K562 (cell line): ENCODE measurements around the gene BTRC. TPM values are rescaled to one million over a fixed set of nuclear protein-coding genes. Genes with fewer than 3 reads are reported as not detected.

Experiments used
- ATAC-seq: fragments of 200-7000 bp; cut with Tn5 transposase; 3 replicates; pipeline ENCODE4 v1.9.1; 2020; ENCODE audit warnings: moderate library complexity
- BruUV-seq: library from RNA; stranded (reverse); fragments of 400-500 nt; replicated peaks from 2 replicates; lab custom pipeline; 2021; lab: Mats Ljungman, UMichigan
- CTCF ChIA-PET: fragments of 300-600 bp; formaldehyde crosslinking; extraction: SDS; loops from one replicate; lab custom pipeline; 2021; ENCODE audit warnings: low intra/inter-chr PET ratio; lab: Yijun Ruan, JAX
- POLR2A ChIA-PET: fragments of 300-600, 350-650 bp; sonication (Branson Sonifier 250); formaldehyde crosslinking; extraction: SDS; loops from one replicate; lab custom pipeline; 2021; ENCODE audit warnings: antibody characterized with exemption, inconsistent platforms; lab: Yijun Ruan, JAX
- DNase-seq, 4 experiments: peaks; one replicate each; pipeline versions ENCODE4 v3.0.0 to v3.0.0-alpha.2; 2011 to 2018; ENCODE audit warnings: low spot score in 3 of 4, mixed read lengths in 3 of 4; ENCODE audit errors: extremely low read depth in 1 of 4
- FAIRE-seq: peaks from 2 replicates; lab custom pipeline; 2011; peaks lifted over from hg19 to GRCh38; lab: Jason Lieb, UNC
- H2AFZ ChIP-seq: 2 replicates; pipeline ENCODE4 v1.6.0; 2011; ENCODE audit warnings: low read depth, low read length, control low read depth, inconsistent platforms
- H3K27ac ChIP-seq: fragments of 200-600 bp; 3 replicates; pipeline ENCODE4 v1.8.0; 2011; ENCODE audit warnings: low read depth, mild to moderate bottlenecking, control low read depth, inconsistent platforms, low read length, moderate library complexity, mixed read lengths; ENCODE audit errors: extremely low read depth
- H3K27me3 ChIP-seq, 2 experiments: fragments of 300-600 bp in 1 of 2; 2 replicates in 1 of 2; 3 replicates in 1 of 2; pipeline versions ENCODE4 v1.6.0 to v1.8.0; 2011; ENCODE audit warnings: inconsistent platforms in 2 of 2, low read length in 2 of 2, mild to moderate bottlenecking in 1 of 2, mixed read lengths in 1 of 2, moderate library complexity in 1 of 2; ENCODE audit not compliant: control insufficient read depth in 2 of 2, insufficient read depth in 2 of 2
- H3K36me3 ChIP-seq: fragments of 300-600 bp; 3 replicates; pipeline ENCODE4 v1.8.0; 2011; ENCODE audit warnings: mild to moderate bottlenecking, low read length, inconsistent platforms; ENCODE audit not compliant: control insufficient read depth, insufficient read depth
- H3K4me1 ChIP-seq, 2 experiments: fragments of 200-600 bp in 1 of 2; replicated peaks in 1 of 2; 2 replicates in 1 of 2; 3 replicates in 1 of 2; pipeline versions ENCODE4 v1.5.1 to v1.8.0; 2011; ENCODE audit warnings: inconsistent platforms in 2 of 2, low read length in 2 of 2, mild to moderate bottlenecking in 1 of 2, mixed read lengths in 1 of 2, moderate library complexity in 1 of 2; ENCODE audit not compliant: control insufficient read depth in 2 of 2, insufficient read depth in 2 of 2
- H3K4me2 ChIP-seq: 2 replicates; pipeline ENCODE4 v1.6.1; 2011; ENCODE audit warnings: low read length, control low read depth, inconsistent platforms, mixed read lengths; ENCODE audit not compliant: insufficient read depth
- H3K4me3 ChIP-seq: fragments of 200-600 bp; sonication (generic), shearing (Covaris generic); 2 replicates; pipeline ENCODE4 v1.5.1; 2016; ENCODE audit warnings: control low read depth, inconsistent platforms
- H3K79me2 ChIP-seq: fragments of 200-600 bp; 3 replicates; pipeline ENCODE4 v1.8.0; 2011; ENCODE audit warnings: low read length, inconsistent platforms; ENCODE audit not compliant: control insufficient read depth, insufficient read depth
- H3K9ac ChIP-seq, 2 experiments: 2 replicates each; pipeline versions ENCODE4 v1.6.0 to v1.6.1; 2011; ENCODE audit warnings: low read depth in 2 of 2, low read length in 2 of 2, control low read depth in 1 of 2, inconsistent platforms in 1 of 2, mild to moderate bottlenecking in 1 of 2, mixed read lengths in 1 of 2; ENCODE audit not compliant: insufficient read depth in 1 of 2
- H3K9me1 ChIP-seq: one replicate; pipeline ENCODE4 v1.6.0; 2011; ENCODE audit warnings: inconsistent platforms, mild to moderate bottlenecking, low read length, moderate library complexity; ENCODE audit not compliant: control insufficient read depth, insufficient read depth
- H3K9me3 ChIP-seq: replicated peaks from 2 replicates; pipeline ENCODE4 v1.5.1; 2011; ENCODE audit warnings: low read depth, low read length, inconsistent platforms; ENCODE audit not compliant: control insufficient read depth, insufficient read depth
- H4K20me1 ChIP-seq: replicated peaks from 2 replicates; pipeline ENCODE4 v1.6.1; 2011; ENCODE audit warnings: low read length, inconsistent platforms, mixed read lengths; ENCODE audit not compliant: control insufficient read depth, insufficient read depth
- BCOR ChIP-seq: fragments of 450-650 bp; IDR thresholded peaks from 2 replicates; pipeline ENCODE4 v1.6.1; 2016
- C11orf30 ChIP-seq: fragments of 450-650 bp; IDR thresholded peaks from 2 replicates; pipeline ENCODE4 v1.6.1; 2016; ENCODE audit warnings: low read depth, mild to moderate bottlenecking
- CBFA2T3 ChIP-seq: fragments of 450-650 bp; IDR thresholded peaks from 2 replicates; pipeline ENCODE4 v1.6.1; 2017
- FOXM1 ChIP-seq, 2 experiments: fragments of 450-650 bp in 1 of 2; sonication (generic) in 1 of 2; formaldehyde crosslinking in 1 of 2; IDR thresholded peaks; 2 replicates each; pipeline versions ENCODE4 v1.6.1 to v1.9.0; 2017 to 2022; ENCODE audit warnings: low read depth in 2 of 2, mild to moderate bottlenecking in 2 of 2, missing genetic modification reagents in 1 of 2, moderate library complexity in 1 of 2
- HDAC2 ChIP-seq: fragments of 450-650 bp; IDR thresholded peaks from 2 replicates; pipeline ENCODE4 v1.6.1; 2016; ENCODE audit warnings: mild to moderate bottlenecking
- JUN ChIP-seq, 2 experiments: sonication (generic) in 1 of 2; formaldehyde crosslinking in 1 of 2; IDR thresholded peaks; 2 replicates each; pipeline versions ENCODE4 v1.6.1 to v1.8.0; 2012 to 2022; ENCODE audit warnings: borderline replicate concordance in 2 of 2, mild to moderate bottlenecking in 2 of 2, improper control_type of control experiment in 1 of 2, low read depth in 1 of 2, low read length in 1 of 2, missing genetic modification reagents in 1 of 2
- JUND ChIP-seq, 2 experiments: IDR thresholded peaks; 2 replicates in 1 of 2; 3 replicates in 1 of 2; pipeline ENCODE4 v1.6.1; 2011; ENCODE audit warnings: borderline replicate concordance in 2 of 2, low read depth in 2 of 2, low read length in 2 of 2, improper control_type of control experiment in 1 of 2, missing biosample characterization in 1 of 2, missing genetic modification characterization in 1 of 2, missing genetic modification reagents in 1 of 2
- MAFG ChIP-seq: fragments of 450-650 bp; conservative IDR thresholded peaks from 2 replicates; pipeline ENCODE4 v1.6.1; 2016; ENCODE audit warnings: missing genetic modification characterization, missing compliant biosample characterization
- RCOR1 ChIP-seq, 2 experiments: IDR thresholded peaks; 2 replicates each; pipeline ENCODE4 v1.6.1; 2012; ENCODE audit warnings: low read depth in 2 of 2, low read length in 2 of 2, borderline replicate concordance in 1 of 2, improper control_type of control experiment in 1 of 2
- SMC3 ChIP-seq: conservative IDR thresholded peaks from 2 replicates; pipeline ENCODE4 v1.6.1; 2011; ENCODE audit warnings: low read depth, low read length, improper control_type of control experiment; ENCODE audit not compliant: insufficient read depth
- TEAD4 ChIP-seq, 2 experiments: sonication (generic) in 1 of 2; formaldehyde crosslinking in 1 of 2; IDR thresholded peaks; 2 replicates each; pipeline versions ENCODE4 v1.6.1 to v1.8.0; 2012 to 2022; ENCODE audit warnings: borderline replicate concordance in 1 of 2, inconsistent platforms in 1 of 2, low read length in 1 of 2, mild to moderate bottlenecking in 1 of 2, missing genetic modification reagents in 1 of 2
- ZNF134 ChIP-seq: fragments of 250-450 bp; sonication (Bioruptor Pico); conservative IDR thresholded peaks from 2 replicates; pipeline ENCODE4 v1.4.0; 2020
- ZNF212 ChIP-seq: fragments of 450-650 bp; formaldehyde crosslinking; IDR thresholded peaks from 2 replicates; pipeline ENCODE4 v1.4.0; 2020; ENCODE audit warnings: mild to moderate bottlenecking
- ZNF384 ChIP-seq: IDR thresholded peaks from 2 replicates; pipeline ENCODE4 v1.6.1; 2012; ENCODE audit warnings: low read depth, low read length, improper control_type of control experiment
- WGBS: fragments of 100-300 bp; shearing (Covaris generic); methylation state at CpG from one replicate; pipeline ENCODE4 v1.1.6; 2016; ENCODE audit warnings: low coverage, mixed read lengths; ENCODE audit not compliant: insufficient coverage; ENCODE audit errors: missing lambda C conversion rate; 5-methylcytosine and 5-hydroxymethylcytosine counted together
- in situ Hi-C: fragments of 300-500 bp; cut with MboI; formaldehyde crosslinking; loops from 4 replicates; pipeline ENCODE4 v1.15.0; 2018; ENCODE audit warnings: inconsistent platforms, mixed read lengths
- intact Hi-C: fragments of 100-400 bp; cut with micrococcal nuclease; formaldehyde crosslinking; loops from 2 replicates; pipeline ENCODE4 v1.14.2; 2022
- polyA plus RNA-seq, 8 experiments: library from polyadenylated mRNA; depleted of rRNA in 4 of 8; stranded (reverse) in 5 of 8; unstranded in 3 of 8; fragments of >200 nt; fragmentation: Nextera tagmentation in 2 of 8; fragmentation: Illumina TruSeq in 1 of 8; extraction: Ambion mirVana in 2 of 8; extraction: Trizol in 1 of 8; gene quantifications; 2 replicates each; pipeline versions ENCODE4 v1.2.1 to v1.2.3, GENCODE V29; 2011 to 2014; ENCODE audit warnings: inconsistent platforms in 1 of 8, missing spikeins in 1 of 8
- total RNA-seq, 7 experiments: library from RNA; depleted of rRNA in 6 of 7; stranded (reverse); fragments of >200 nt in 6 of 7; fragmentation: Illumina TruSeq in 2 of 7; extraction: Trizol in 2 of 7; gene quantifications; 2 replicates each; pipeline versions ENCODE4 v1.2.1 to v1.2.3, GENCODE V29; 2011 to 2021; ENCODE audit warnings: low replicate concordance in 1 of 7
- TF ChIP-seq, protein P1 (sequence below): IDR thresholded peaks from 2 replicates; pipeline ENCODE4 v1.6.1; 2012; ENCODE audit warnings: low read depth, low read length, improper control_type of control experiment, borderline replicate concordance

Gene BTRC
- total and polyA plus RNA-seq, 9 of the 15 experiments (the other 6 are each of a cell fraction or from before 2014, with no cell fraction given): 1.6 to 15.4 (median 7.0) TPM

DNA sequence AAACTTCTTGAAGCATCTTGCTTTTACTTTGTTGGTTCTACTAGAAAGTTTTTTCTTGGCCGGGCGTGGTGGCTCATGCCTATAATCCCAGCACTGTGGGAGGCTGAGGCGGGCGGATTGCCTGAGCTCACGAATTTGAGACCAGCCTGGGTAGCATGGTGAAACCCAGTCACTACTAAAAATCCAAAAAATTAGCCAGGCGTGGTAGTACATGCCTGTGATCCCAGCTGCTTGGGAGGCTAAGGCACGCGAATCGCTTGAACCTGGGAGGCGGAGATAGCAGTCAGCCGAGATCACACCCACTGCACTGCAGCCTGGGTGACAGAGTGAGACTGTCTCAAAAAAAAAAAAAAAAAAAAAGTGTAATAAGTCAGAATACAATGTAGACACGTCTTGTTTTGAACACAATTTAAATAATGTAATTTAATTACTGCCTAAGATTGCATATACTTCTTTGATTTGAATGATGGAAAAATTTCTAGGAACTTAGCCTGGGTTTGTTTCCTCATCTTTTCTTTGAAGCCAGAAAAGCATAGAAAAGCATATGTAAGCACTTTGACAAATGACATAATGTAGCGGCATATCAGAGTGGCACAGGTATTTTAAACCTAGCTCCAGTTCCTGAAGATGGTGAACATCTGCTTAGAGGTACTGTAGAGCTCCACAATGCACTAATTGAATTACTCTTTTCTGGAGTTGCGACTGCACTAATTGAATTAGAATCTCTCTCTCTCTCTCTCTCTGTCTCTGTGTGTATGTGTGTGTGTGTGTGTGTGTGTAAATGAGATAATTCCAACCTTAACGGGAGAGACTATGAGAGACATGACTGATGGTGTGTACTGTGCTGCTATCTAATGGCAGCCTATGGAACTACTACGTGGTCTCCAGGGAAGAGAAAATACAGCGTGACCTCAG, 87.8 kb downstream of the BTRC start:
- BruUV-seq: no TSS peak
- no peaks in the 10 kb centered on the region for H4K20me1 ChIP-seq
- no peaks in the 10 kb centered on the region for H3K79me2 ChIP-seq
- FAIRE-seq (peak; percentile 92), DNase-seq (peak; percentile 38 to 78 (median 56)), ATAC-seq (peak; percentile 98)
- H3K27me3 ChIP-seq: no peaks in the 10 kb centered on the region
- in situ Hi-C loops (loop anchor here (5.0 to 10.0 kb wide), 2 partner anchors 139 to 227 kb away; no protein-coding TSS in a partner anchor), intact Hi-C loops (loop anchor here (1.0 to 10.0 kb wide), 4 partner anchors 133 to 407 kb away; partner anchors contain the start of genes PDZD7 and SFXN3)
- no peak overlapping the region for H3K9ac ChIP-seq
- H3K4me3 ChIP-seq: no peak overlapping the region
- WGBS: 29% methylated on average over 13 of the region's 17 CpGs
- peaks cover 0 to under 1% of the 10 kb centered on the region in 2 experiments; a peak in 3 of 5 replicates for H3K4me1 ChIP-seq
- ChIA-PET POLR2A (interaction anchor here (0.6 to 1.0 kb wide), 3 partner anchors 44 to 128 kb away, joined by 3 read pairs; no protein-coding TSS in a partner anchor), CTCF (interaction anchor here (0.6 to 2.8 kb wide), 6 partner anchors 18 to 170 kb away, joined by 3 to 26 read pairs (median 3); no protein-coding TSS in a partner anchor)
- no peak overlapping the region for H3K27ac ChIP-seq
- no peaks in the 10 kb centered on the region for H3K9me3 ChIP-seq
- H3K9me1 ChIP-seq: no peaks in the 10 kb centered on the region
- H3K36me3 ChIP-seq: no peaks in the 10 kb centered on the region
- peak overlapping the region; percentile 41; the same call in 1 of the 2 replicates for H2AFZ ChIP-seq
- H3K4me2 ChIP-seq: peak overlapping the region; percentile 52
- TF ChIP-seq RCOR1 (IDR thresholded peaks at IDR 0.05; ENCODE audit: borderline replicate concordance in 1 of 2, low read depth in 2 of 2, low read length in 2 of 2) (peak in 1 of 2 experiments; percentile 37; a peak in 2 of 4 replicates), ZNF134 (CRISPR knock-in tag) (no peak), ZNF384 (0 out of 2 replicates have a peak, but pooled peaks have one; percentile 52), TEAD4 (IDR thresholded peaks at IDR 0.05; ENCODE audit: low read length) (peak; percentile 23; the same call in 1 of the 2 replicates), TEAD4 (CRISPR knock-in tag; IDR thresholded peaks at IDR 0.05; ENCODE audit: borderline replicate concordance) (no peak), FOXM1 (IDR thresholded peaks at IDR 0.05; ENCODE audit: low read depth) (no peak), FOXM1 (CRISPR knock-in tag; IDR thresholded peaks at IDR 0.05; ENCODE audit: low read depth) (no peak), C11orf30 (peak; percentile 30; the same call in 1 of the 2 replicates), ZNF212 (CRISPR knock-in tag) (peak; percentile 59; the same call in 1 of the 2 replicates), JUND (IDR thresholded peaks at IDR 0.05; ENCODE audit: borderline replicate concordance, low read depth, low read length) (peak; percentile 53; the same call in 1 of the 2 replicates), JUND (tag; IDR thresholded peaks at IDR 0.05; ENCODE audit: borderline replicate concordance, low read depth, low read length) (peak; percentile 89; the same call in 2 of the 3 replicates), HDAC2 (no peak), CBFA2T3 (peak; percentile 12), MAFG (tag) (no peak), BCOR (peak; percentile 33; the same call in 1 of the 2 replicates), SMC3 (peak; percentile 56), JUN (IDR thresholded peaks at IDR 0.05; ENCODE audit: borderline replicate concordance, low read depth, low read length) (no peak), JUN (CRISPR knock-in tag; IDR thresholded peaks at IDR 0.05; ENCODE audit: borderline replicate concordance) (no peak)
- TF ChIP-seq, protein P1, sequence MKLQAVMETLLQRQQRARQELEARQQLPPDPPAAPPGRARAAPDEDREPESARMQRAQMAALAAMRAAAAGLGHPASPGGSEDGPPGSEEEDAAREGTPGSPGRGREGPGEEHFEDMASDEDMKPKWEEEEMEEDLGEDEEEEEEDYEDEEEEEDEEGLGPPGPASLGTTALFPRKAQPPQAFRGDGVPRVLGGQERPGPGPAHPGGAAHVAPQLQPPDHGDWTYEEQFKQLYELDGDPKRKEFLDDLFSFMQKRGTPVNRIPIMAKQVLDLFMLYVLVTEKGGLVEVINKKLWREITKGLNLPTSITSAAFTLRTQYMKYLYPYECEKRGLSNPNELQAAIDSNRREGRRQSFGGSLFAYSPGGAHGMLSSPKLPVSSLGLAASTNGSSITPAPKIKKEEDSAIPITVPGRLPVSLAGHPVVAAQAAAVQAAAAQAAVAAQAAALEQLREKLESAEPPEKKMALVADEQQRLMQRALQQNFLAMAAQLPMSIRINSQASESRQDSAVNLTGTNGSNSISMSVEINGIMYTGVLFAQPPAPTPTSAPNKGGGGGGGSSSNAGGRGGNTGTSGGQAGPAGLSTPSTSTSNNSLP: peak; percentile 80; the same call in 1 of the 2 replicates
